Suppressor macrophage (primary cell): ENCODE measurements around the gene STAT6.
A peak's percentile ranks its signal among the peaks of the same experiment; 100 is the strongest.
"Not testable (repeated sequence)": the region's sequence is repeated elsewhere in the genome, so short reads cannot be mapped to it uniquely, and the experiment has no call there.

Experiments
- DNase-seq, 4 experiments: peaks; one replicate each; pipeline ENCODE4 v3.0.0-alpha.2; 2020 to 2022

STAT6 gene

DNA sequence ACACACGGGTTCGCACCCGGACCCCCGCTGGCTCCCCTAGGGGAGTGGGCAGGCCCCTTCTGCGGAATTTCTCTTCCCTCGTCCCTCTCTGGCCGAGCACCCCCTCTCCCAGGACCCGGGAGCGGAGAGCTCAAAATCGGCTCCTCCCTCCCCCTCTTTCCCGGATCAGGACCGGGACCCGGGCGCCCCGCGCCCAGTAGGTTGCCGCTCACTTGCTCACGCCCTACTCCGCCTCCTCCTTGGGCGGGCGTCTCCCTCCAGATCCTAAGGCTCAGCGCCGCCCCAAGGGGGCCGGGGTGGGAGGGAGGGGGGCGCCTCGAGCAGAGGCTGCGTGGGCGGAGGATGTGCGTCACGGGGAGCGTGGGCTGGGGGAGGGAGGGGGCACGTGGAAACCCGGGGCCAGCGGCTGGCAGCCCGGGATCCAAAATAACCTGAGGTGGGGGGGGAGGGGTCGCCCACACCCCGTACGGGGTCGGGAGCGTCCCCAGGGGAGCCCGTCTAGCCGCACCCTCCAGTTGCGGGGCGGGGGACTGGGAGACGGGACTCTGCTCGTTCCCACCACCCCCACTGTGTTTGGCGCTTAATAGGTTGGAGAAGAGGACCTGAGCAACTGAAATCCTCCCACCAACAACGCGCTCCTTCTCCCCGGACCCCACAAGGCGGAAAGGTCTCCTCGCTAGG is 24.0 kb downstream of the STAT6 start:
- peak; percentile 90 to 97 (median 92) for DNase-seq

DNA sequence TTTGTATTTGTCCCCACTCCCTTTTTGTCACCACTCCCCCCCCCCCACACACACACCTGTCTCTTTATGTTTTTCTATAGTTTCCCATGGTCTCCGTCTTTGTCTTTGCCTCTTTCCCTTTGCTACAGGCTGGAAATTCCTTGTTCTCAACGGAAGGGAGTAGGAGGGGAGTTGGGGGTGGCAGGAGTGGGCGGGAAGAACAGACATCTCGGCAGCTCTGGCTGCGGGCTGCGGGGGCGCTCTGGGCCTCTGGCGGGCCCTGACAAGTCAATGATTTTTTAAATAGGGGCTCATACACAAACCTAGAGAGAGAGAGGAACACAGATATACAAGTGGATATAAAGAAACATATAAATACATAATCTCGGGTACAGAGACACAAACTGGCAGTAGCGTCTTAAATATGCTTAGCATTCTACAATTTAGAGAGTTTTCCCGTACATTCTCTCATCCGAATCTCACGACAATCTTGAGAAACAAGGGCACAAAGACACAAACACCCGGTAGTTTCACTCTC is 24.6 kb downstream of the STAT6 start:
- peak; percentile 44 to 80 (median 62) for DNase-seq

DNA sequence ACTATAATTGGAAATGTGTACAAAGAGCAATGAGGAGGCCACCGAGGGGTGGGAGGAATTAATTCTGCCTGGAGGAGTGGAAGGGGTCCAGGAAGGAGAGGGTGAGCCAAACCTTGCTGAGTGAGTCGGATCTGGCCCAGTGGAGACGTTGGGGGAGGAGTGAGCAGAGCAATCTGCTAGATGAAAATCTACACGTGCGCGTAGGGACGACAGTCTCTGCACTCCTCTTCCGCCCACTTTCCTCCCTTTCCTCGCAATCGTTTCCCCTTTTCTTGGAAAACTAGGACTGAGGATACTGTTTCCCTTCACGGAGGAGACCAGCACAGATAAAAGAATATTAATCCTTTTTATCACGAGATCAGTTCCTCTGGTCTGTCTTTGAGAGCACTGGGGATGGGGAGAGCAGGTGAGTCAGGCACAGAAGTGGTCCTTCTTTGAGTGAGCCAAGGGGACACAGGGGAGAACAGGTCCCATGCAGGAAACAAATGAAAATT is 25.1 kb downstream of the STAT6 start:
- DNase-seq: peak; percentile 21 to 56 (median 50)

DNA sequence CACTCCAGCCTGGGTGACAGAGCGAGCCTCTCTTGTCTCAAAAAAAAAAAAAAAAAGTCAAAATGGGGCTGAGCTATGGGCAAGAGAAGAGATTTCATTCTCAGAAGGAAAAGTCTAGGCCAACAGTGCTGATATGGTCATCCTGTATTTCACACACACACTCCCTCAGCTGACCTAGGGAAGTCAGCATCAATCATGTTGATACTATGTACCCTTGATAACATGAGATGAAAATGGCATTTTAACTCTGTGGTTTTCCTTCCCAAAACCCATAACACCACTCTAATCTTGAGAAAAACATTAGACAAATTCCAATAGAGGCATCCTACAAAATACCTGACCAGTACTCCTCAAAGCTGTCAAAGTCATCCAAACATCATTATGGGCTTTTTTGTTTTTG is 30.3 kb downstream of the STAT6 start:
- DNase-seq: no peak

DNA sequence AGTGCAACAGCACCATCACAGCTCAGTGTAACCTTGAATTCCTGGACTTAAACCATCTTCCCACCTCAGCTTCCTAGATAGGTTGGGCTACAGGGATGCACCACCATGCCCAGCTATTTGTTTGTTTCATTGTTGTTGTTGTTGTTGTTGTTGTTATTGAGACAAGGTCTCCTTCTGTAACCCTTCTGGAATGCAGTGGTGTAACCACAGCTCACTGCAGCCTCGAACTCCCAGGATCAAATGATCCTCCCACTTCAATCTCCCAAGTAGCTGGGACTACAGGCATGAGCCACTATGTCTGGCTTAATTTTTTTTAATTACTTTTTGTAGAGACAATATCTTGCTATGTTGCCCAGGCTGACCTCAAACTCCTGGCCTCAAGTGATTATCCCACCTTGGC is 31.3 kb downstream of the STAT6 start:
- DNase-seq: no peak

DNA sequence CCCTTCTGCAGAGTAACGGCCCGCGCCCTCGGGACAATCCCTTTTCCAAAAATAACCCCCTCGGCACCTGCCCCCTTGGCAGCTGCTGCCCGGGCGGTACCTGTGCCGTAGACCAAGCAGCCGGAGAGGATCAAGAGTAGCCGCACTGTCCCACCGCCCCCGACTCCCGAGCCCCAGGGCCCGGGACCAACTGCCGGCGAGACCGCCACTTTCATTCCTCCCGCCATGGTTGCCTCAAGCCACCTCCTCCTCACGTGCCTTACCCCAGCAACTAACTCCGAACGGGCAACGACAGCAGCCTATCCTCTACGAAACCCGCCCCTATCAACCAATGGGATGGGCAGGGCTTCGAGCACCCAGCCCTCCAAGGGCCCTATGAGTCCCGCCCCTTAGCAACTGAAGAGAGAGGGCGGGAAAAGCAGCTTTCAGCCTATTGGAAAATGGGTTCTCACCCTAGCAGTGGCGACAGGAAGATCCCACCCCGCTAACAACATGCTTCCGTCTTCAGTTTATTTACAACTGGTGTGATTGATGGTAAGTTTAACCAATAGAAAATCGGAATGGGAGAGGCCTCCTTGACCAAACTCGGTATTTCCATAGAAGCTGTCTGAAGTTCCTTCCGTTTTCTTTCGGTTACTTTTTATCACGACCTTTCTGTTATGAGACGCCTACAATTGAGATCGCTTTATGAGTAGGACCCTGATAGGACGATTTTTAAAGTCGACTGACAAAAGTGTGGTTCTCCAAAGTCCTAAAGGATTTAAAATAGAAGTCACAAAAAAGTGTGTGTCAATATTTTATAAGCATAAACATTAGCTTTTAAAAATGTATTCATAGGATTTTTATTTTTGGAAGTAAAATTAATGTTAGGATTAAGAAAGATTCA is 32.4 kb downstream of the STAT6 start, which contains the start of gene NEMP1:
Gene NEMP1, minus strand, starts transcription at position 273 of the 886 bp plus-strand sequence. Its CDS starts 46 bp downstream, at position 227.
- peak; percentile 98 to 100 (median 99) for DNase-seq

- peak in 1 of 4 experiments; percentile 31 for DNase-seq
Observed at GRCh38 chr12:57073566-57074450, 37.4 kb downstream of the STAT6 start.

- DNase-seq: no peak
Observed at GRCh38 chr12:57072661-57073060, 38.5 kb downstream of the STAT6 start.

DNA sequence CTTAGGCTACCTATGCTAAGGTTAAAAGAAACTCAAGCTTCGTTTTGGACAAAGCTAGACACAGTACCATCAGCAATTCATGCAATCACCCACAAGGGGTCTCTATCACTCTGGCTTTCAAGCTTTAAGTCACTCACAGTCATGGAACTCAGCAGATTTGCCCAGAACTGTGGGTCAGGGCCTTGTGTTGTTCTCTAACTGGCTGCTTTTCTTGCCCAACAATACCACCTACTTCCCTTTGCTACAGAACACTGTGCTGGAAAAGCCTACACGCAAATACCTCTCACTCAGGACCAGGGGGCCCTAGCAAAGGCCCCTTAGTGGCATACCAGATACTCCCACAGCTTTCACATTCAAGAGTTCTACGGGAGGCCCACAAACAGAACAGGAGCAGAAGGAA is 41.6 kb downstream of the STAT6 start:
- peak; percentile 92 to 97 (median 94) for DNase-seq

- DNase-seq: no peak
Observed at GRCh38 chr12:57066245-57066644, 44.9 kb downstream of the STAT6 start.

DNA sequence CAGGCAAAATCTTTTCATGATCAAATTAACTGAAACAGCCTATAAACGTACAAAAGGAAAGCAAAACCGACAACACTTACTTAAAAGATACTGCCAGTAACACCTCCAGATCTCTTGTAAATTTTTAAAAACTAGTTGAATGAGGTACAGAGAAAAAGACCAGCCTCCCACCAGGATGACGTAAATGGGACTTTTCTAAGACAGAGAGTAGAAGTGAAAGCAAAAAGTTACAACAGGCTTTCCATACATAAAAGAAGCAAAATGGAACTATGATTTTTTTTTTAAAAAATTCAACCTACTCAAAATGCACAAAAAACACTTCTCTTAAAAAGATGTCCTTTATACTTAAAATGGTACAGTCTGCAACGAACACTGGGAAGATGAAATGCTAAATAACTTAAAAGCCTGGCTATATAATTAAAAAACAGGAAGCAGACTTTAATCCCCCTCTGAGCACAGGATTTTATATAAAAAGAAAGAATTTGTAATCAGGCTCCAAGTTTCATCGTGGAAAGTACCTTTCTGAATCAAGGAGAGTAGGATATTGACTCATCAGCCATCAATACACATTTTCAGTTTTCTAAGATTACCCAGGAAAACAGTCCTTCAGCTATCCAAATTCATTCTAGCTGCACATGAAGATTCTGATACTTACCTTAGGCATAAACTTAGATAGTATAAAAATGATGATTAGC is 47.0 kb downstream of the STAT6 start:
- peak; percentile 50 to 82 (median 74) for DNase-seq

DNA sequence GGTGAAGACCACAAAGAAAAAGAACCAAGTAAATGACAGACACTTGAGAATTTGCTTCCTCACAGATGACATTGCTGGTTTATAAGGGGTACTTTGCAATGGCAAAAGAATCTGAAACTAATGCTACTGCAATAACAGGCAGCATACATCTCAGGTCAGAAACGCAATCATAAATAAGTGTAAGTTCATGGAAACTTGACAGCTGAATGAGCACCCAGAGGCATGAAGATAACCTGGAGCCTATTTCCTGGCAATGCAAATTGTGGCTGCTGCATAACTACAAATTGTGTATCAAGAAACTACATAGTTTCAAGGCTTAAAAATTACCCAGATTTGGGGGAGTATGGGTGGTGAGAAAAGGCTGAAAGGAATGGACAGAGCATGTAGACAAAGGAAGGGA is 52.7 kb downstream of the STAT6 start:
- no peak for DNase-seq

DNA sequence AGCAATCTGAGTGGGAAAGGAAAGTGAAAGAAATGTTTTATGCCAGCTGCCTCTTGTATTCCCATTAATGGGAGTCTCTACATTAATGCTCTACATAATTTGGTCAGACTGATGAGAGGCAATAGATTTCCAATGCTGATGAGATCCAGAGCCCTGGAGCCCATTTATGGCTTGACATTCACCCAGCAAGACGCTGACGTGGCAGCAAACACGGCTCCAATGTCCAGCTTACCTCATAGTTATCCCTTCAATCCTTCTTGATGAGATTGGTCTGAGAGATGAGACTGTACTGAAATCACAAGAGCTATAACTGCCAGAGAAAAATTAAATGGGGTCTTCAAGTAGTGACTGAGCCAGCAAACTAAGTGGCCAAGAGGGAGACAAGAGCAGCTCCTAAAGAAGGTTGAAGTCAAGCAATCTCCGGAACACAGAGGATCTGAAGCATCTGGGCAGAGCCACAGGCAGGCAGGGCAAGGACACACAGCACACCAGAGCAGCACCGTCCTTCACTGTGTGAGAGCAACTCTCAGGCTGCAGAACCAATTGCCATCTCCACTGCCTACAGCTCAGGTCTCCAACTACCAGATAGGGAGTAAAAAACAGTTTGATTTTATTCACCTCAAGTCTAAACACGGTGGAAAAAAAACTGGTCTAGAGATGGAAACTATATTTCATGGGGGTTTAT is 54.0 kb downstream of the STAT6 start:
- DNase-seq: no peak

DNA sequence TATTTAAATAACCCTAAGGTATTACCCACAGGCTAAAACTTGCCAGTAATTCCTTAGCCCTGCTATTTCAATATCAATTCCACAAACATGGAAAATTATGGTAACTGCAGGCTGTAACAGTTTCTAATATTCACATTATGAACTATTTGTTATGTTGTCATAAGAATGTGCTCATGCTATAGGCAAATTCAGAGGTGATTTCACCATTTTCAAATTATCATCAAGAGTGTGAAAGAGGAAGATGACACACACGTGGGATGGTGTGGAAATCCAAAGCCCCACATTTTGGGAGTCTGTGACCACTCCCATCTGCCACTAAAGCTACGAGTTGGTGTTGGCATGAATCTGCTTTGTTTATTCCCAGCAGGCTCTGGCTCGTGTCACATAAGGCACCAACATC is 55.3 kb downstream of the STAT6 start:
- DNase-seq: peak; percentile 53 to 79 (median 65)

DNA sequence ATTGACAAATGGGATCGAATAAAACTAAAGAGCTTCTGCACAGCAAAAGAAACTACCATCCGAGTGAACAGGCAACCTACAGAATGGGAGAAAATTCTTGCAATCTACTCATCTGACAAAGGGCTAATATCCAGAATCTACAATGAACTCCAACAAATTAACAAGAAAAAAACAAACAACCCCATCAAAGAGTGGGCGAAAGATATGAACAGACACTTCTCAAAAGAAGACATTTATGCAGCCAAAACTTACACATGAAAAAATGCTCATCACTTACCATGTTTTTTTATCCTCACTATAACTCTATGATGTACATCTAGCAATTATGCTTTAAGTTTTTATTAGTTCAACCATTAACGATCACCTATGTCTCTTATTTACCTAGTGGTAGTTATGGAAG is 57.3 kb downstream of the STAT6 start:
- DNase-seq: not testable (repeated sequence)

DNA sequence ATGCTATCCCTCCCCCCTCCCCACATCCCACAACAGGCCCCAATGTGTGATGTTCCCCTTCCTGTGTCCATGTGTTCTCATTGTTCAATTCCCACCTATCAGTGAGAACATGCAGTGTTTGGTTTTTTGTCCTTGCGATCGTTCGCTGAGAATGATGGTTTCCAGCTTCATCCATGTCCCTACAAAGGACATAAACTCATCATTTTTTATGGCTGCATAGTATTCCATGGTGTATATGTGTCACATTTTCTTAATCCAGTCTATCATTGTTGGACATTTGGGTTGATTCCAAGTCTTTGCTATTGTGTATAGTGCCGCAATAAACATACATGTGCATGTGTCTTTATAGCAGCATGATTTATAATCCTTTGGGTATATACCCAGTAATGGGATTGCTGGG is 58.0 kb downstream of the STAT6 start:
- not testable (repeated sequence) for DNase-seq

GRCh38 chr12:57051011-57051410 is 60.2 kb downstream of the STAT6 start:
- DNase-seq: no peak

- peak in 1 of 4 experiments; percentile 35 for DNase-seq
Observed at GRCh38 chr12:57049890-57050289, 61.3 kb downstream of the STAT6 start, which contains the start of gene MYO1A. Gene MYO1A, minus strand, starts transcription at chr12:57050129. Its CDS starts 1,806 bp downstream, at chr12:57048323.

GRCh38 chr12:57049119-57049446 is 62.1 kb downstream of the STAT6 start:
- peak in 1 of 4 experiments; percentile 22 for DNase-seq

DNA sequence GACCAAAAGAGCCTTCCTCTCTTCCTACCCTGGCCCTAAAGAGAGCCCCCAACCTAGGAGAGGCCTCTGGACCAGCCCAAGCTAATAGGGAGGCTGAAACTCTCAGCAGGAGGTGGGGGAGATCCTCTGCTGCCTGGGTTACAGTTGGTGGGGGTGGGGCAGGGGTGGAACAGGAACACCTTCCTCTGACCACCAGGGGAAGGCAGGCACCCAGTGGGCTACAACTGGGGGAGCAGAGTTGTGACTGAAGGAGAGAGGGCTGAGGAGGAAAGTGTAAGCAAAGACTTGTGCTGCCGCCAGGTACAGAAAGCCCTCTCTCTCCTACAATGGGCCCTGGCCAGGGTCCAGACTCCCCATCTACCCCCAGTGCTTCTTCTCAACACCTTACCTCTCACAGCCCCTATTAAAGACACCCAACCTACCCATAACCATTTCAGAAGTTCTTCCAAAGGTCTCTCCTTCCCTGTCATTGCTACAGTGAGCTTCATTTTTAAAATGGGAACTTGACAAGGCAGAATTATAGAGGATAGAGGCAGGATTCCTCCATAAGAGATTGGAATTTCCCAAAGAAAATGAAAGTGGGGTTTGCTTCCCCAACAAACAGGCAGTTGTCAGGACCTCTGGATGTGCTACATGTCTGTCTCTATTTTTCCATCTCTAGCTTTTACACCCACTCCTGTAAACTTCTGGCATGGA is 62.6 kb downstream of the STAT6 start:
- DNase-seq: no peak
